ENCODE data around the gene TTPAL.

TTPAL gene

GRCh38 chr20:44532259-44532980 is 56.7 kb downstream of the TTPAL start:
- no peaks in the 10 kb centered on the region for H3K27me3 ChIP-seq (ENCODE audit: control insufficient read depth in 1 of 2, insufficient read depth in 2 of 2, low read length in 2 of 2)
- H3K9ac ChIP-seq (ENCODE audit: low read depth in 1 of 2, low read length in 2 of 2): peak overlapping the region; percentile 79 to 89
- no peak overlapping the region for H3K27ac ChIP-seq (ENCODE audit: low read depth, low read length)
- H3K9me3 ChIP-seq (ENCODE audit: control insufficient read depth in 1 of 2, low read length in 2 of 2): no peaks in the 10 kb centered on the region
- no peaks in the 10 kb centered on the region for H3K36me3 ChIP-seq (ENCODE audit: control insufficient read depth in 1 of 2, insufficient read depth in 2 of 2, low read length in 2 of 2)
- H3K4me3 ChIP-seq (ENCODE audit: low read depth in 1 of 2, low read length in 2 of 2): peak overlapping the region; percentile 88 to 92
- peaks cover 10 to 17% of the 10 kb centered on the region in 2 donors for H3K4me1 ChIP-seq (ENCODE audit: control insufficient read depth in 1 of 2, insufficient read depth in 2 of 2, low read length in 2 of 2)

GRCh38 chr20:44532981-44533331 is 57.3 kb downstream of the TTPAL start:
- Histone ChIP-seq H3K4me1 (ENCODE audit: control insufficient read depth in 1 of 2, insufficient read depth in 2 of 2, low read length in 2 of 2) (peaks cover 10 to 17% of the 10 kb centered on the region in 2 donors), H3K9me3 (ENCODE audit: control insufficient read depth in 1 of 2, low read length in 2 of 2) (no peaks in the 10 kb centered on the region), H3K9ac (ENCODE audit: low read depth in 1 of 2, low read length in 2 of 2) (peak overlapping the region in 1 of 2 donors; percentile 79), H3K27ac (ENCODE audit: low read depth, low read length) (no peak overlapping the region), H3K27me3 (ENCODE audit: control insufficient read depth in 1 of 2, insufficient read depth in 2 of 2, low read length in 2 of 2) (no peaks in the 10 kb centered on the region), H3K4me3 (ENCODE audit: low read depth in 1 of 2, low read length in 2 of 2) (peak overlapping the region in 1 of 2 donors; percentile 88), H3K36me3 (ENCODE audit: control insufficient read depth in 1 of 2, insufficient read depth in 2 of 2, low read length in 2 of 2) (no peaks in the 10 kb centered on the region)

GRCh38 chr20:44533928-44534327 is 58.3 kb downstream of the TTPAL start:
- Histone ChIP-seq H3K9me3 (ENCODE audit: control insufficient read depth in 1 of 2, low read length in 2 of 2) (no peaks in the 10 kb centered on the region), H3K36me3 (ENCODE audit: control insufficient read depth in 1 of 2, insufficient read depth in 2 of 2, low read length in 2 of 2) (no peaks in the 10 kb centered on the region), H3K27me3 (ENCODE audit: control insufficient read depth in 1 of 2, insufficient read depth in 2 of 2, low read length in 2 of 2) (no peaks in the 10 kb centered on the region), H3K4me3 (ENCODE audit: low read depth in 1 of 2, low read length in 2 of 2) (no peak overlapping the region), H3K9ac (ENCODE audit: low read depth in 1 of 2, low read length in 2 of 2) (no peak overlapping the region), H3K4me1 (ENCODE audit: control insufficient read depth in 1 of 2, insufficient read depth in 2 of 2, low read length in 2 of 2) (peaks cover 10 to 17% of the 10 kb centered on the region in 2 donors), H3K27ac (ENCODE audit: low read depth, low read length) (no peak overlapping the region)

- Histone ChIP-seq H3K4me1 (ENCODE audit: control insufficient read depth in 1 of 2, insufficient read depth in 2 of 2, low read length in 2 of 2) (peaks cover 10 to 14% of the 10 kb centered on the region in 2 donors), H3K27me3 (ENCODE audit: control insufficient read depth in 1 of 2, insufficient read depth in 2 of 2, low read length in 2 of 2) (no peaks in the 10 kb centered on the region), H3K9ac (ENCODE audit: low read depth in 1 of 2, low read length in 2 of 2) (no peak overlapping the region), H3K4me3 (ENCODE audit: low read depth in 1 of 2, low read length in 2 of 2) (no peak overlapping the region), H3K27ac (ENCODE audit: low read depth, low read length) (no peak overlapping the region), H3K9me3 (ENCODE audit: control insufficient read depth in 1 of 2, low read length in 2 of 2) (no peaks in the 10 kb centered on the region), H3K36me3 (ENCODE audit: control insufficient read depth in 1 of 2, insufficient read depth in 2 of 2, low read length in 2 of 2) (no peaks in the 10 kb centered on the region)
Observed at GRCh38 chr20:44536175-44536574, 60.5 kb downstream of the TTPAL start.

- Histone ChIP-seq H3K4me3 (ENCODE audit: low read depth in 1 of 2, low read length in 2 of 2) (no peak overlapping the region), H3K36me3 (ENCODE audit: control insufficient read depth in 1 of 2, insufficient read depth in 2 of 2, low read length in 2 of 2) (no peaks in the 10 kb centered on the region), H3K27ac (ENCODE audit: low read depth, low read length) (no peak overlapping the region), H3K9ac (ENCODE audit: low read depth in 1 of 2, low read length in 2 of 2) (no peak overlapping the region), H3K4me1 (ENCODE audit: control insufficient read depth in 1 of 2, insufficient read depth in 2 of 2, low read length in 2 of 2) (peaks cover 0 to 6% of the 10 kb centered on the region in 2 donors), H3K27me3 (ENCODE audit: control insufficient read depth in 1 of 2, insufficient read depth in 2 of 2, low read length in 2 of 2) (no peaks in the 10 kb centered on the region), H3K9me3 (ENCODE audit: control insufficient read depth in 1 of 2, low read length in 2 of 2) (no peaks in the 10 kb centered on the region)
Observed at GRCh38 chr20:44537993-44538392, 62.3 kb downstream of the TTPAL start.

- H3K27ac ChIP-seq (ENCODE audit: low read depth, low read length): no peak overlapping the region
- peaks cover 0 to 6% of the 10 kb centered on the region in 2 donors for H3K4me1 ChIP-seq (ENCODE audit: control insufficient read depth in 1 of 2, insufficient read depth in 2 of 2, low read length in 2 of 2)
- no peak overlapping the region for H3K4me3 ChIP-seq (ENCODE audit: low read depth in 1 of 2, low read length in 2 of 2)
- H3K9me3 ChIP-seq (ENCODE audit: control insufficient read depth in 1 of 2, low read length in 2 of 2): no peaks in the 10 kb centered on the region
- no peaks in the 10 kb centered on the region for H3K36me3 ChIP-seq (ENCODE audit: control insufficient read depth in 1 of 2, insufficient read depth in 2 of 2, low read length in 2 of 2)
- H3K9ac ChIP-seq (ENCODE audit: low read depth in 1 of 2, low read length in 2 of 2): no peak overlapping the region
- H3K27me3 ChIP-seq (ENCODE audit: control insufficient read depth in 1 of 2, insufficient read depth in 2 of 2, low read length in 2 of 2): no peaks in the 10 kb centered on the region
Observed at GRCh38 chr20:44540834-44541233, 65.2 kb downstream of the TTPAL start.

GRCh38 chr20:44541992-44542391 is 66.3 kb downstream of the TTPAL start:
- H3K27ac ChIP-seq (ENCODE audit: low read depth, low read length): no peak overlapping the region
- no peak overlapping the region for H3K4me3 ChIP-seq (ENCODE audit: low read depth in 1 of 2, low read length in 2 of 2)
- no peaks in the 10 kb centered on the region for H3K27me3 ChIP-seq (ENCODE audit: control insufficient read depth in 1 of 2, insufficient read depth in 2 of 2, low read length in 2 of 2)
- H3K9me3 ChIP-seq (ENCODE audit: control insufficient read depth in 1 of 2, low read length in 2 of 2): no peaks in the 10 kb centered on the region
- H3K36me3 ChIP-seq (ENCODE audit: control insufficient read depth in 1 of 2, insufficient read depth in 2 of 2, low read length in 2 of 2): no peaks in the 10 kb centered on the region
- H3K4me1 ChIP-seq (ENCODE audit: control insufficient read depth in 1 of 2, insufficient read depth in 2 of 2, low read length in 2 of 2): peaks cover 0 to 6% of the 10 kb centered on the region in 2 donors
- no peak overlapping the region for H3K9ac ChIP-seq (ENCODE audit: low read depth in 1 of 2, low read length in 2 of 2)

- Histone ChIP-seq H3K36me3 (ENCODE audit: control insufficient read depth in 1 of 2, insufficient read depth in 2 of 2, low read length in 2 of 2) (no peaks in the 10 kb centered on the region), H3K9ac (ENCODE audit: low read depth in 1 of 2, low read length in 2 of 2) (no peak overlapping the region), H3K27me3 (ENCODE audit: control insufficient read depth in 1 of 2, insufficient read depth in 2 of 2, low read length in 2 of 2) (no peaks in the 10 kb centered on the region)
Observed at GRCh38 chr20:44542890-44543289, 67.2 kb downstream of the TTPAL start.

GRCh38 chr20:44543358-44543757 is 67.7 kb downstream of the TTPAL start:
- H3K9me3 ChIP-seq (ENCODE audit: control insufficient read depth in 1 of 2, low read length in 2 of 2): no peaks in the 10 kb centered on the region
- no peak overlapping the region for H3K9ac ChIP-seq (ENCODE audit: low read depth in 1 of 2, low read length in 2 of 2)
- H3K27ac ChIP-seq (ENCODE audit: low read depth, low read length): no peak overlapping the region
- peaks cover 0 to 6% of the 10 kb centered on the region in 2 donors for H3K4me1 ChIP-seq (ENCODE audit: control insufficient read depth in 1 of 2, insufficient read depth in 2 of 2, low read length in 2 of 2)
- H3K36me3 ChIP-seq (ENCODE audit: control insufficient read depth in 1 of 2, insufficient read depth in 2 of 2, low read length in 2 of 2): no peaks in the 10 kb centered on the region
- H3K27me3 ChIP-seq (ENCODE audit: control insufficient read depth in 1 of 2, insufficient read depth in 2 of 2, low read length in 2 of 2): no peaks in the 10 kb centered on the region
- H3K4me3 ChIP-seq (ENCODE audit: low read depth in 1 of 2, low read length in 2 of 2): no peak overlapping the region

More at GRCh38 chr20:44542890-44543289, 67.2 kb downstream of the TTPAL start:
- H3K4me3 ChIP-seq (ENCODE audit: low read depth in 1 of 2, low read length in 2 of 2): no peak overlapping the region
- H3K4me1 ChIP-seq (ENCODE audit: control insufficient read depth in 1 of 2, insufficient read depth in 2 of 2, low read length in 2 of 2): peaks cover 0 to 6% of the 10 kb centered on the region in 2 donors
- H3K9me3 ChIP-seq (ENCODE audit: control insufficient read depth in 1 of 2, low read length in 2 of 2): no peaks in the 10 kb centered on the region
- H3K27ac ChIP-seq (ENCODE audit: low read depth, low read length): no peak overlapping the region

Data from duodenal mucosa (tissue), 2 donors.